Peyer's patch (tissue), 4 donors: Measurements from ENCODE around the gene LPAR2. TPM values are rescaled to one million over a fixed set of nuclear protein-coding genes. Genes with fewer than 3 reads are reported as not detected.

Source experiments
- DNase-seq, 3 donors: peaks; one replicate each; pipeline ENCODE4 v3.0.0-alpha.2; 2017 to 2019
- H3K27ac ChIP-seq, 4 donors: fragments of 200-600 bp; sonication (generic); one replicate each; pipeline ENCODE4 v1.5.1; 2016 to 2019
- H3K27me3 ChIP-seq, 2 donors: fragments of 200-600 bp; sonication (generic); one replicate each; pipeline ENCODE4 v1.5.1; 2019
- H3K36me3 ChIP-seq, 3 donors: fragments of 200-600 bp; sonication (generic); one replicate each; pipeline ENCODE4 v1.5.1; 2016 to 2019
- H3K4me1 ChIP-seq, 4 donors: fragments of 200-600 bp; sonication (generic); one replicate each; pipeline ENCODE4 v1.5.1; 2016 to 2019
- H3K4me3 ChIP-seq, 4 donors: fragments of 200-600 bp; sonication (generic); 1 replicate in 3 of 4; 2 replicates in 1 of 4; pipeline ENCODE4 v1.5.1; 2016 to 2019; ENCODE audit warnings: mild to moderate bottlenecking in 1 of 4
- H3K9me3 ChIP-seq, 4 donors: fragments of 200-600 bp; sonication (generic); one replicate each; pipeline ENCODE4 v1.5.1; 2016 to 2019; ENCODE audit warnings: mild to moderate bottlenecking in 1 of 4
- POLR2A ChIP-seq, 2 donors: fragments of 450-650 bp; IDR thresholded peaks; one replicate each; pipeline ENCODE4 v1.5.1; 2017; ENCODE audit warnings: antibody characterized with exemption in 2 of 2, mild to moderate bottlenecking in 2 of 2, moderate library complexity in 2 of 2
- total RNA-seq, 4 donors: library from RNA; depleted of rRNA; stranded (reverse); fragments of >200 nt; gene quantifications; one replicate each; pipeline ENCODE4 v1.1.0, GENCODE V29; 2016
- TF ChIP-seq, protein P1 (sequence below), 6 experiments: fragments of 450-650 bp in 4 of 6; fragments of 200-600 bp in 2 of 6; sonication (generic) in 1 of 6; IDR thresholded peaks; one replicate each; pipeline ENCODE4 v1.5.1; 2017 to 2019; ENCODE audit warnings: antibody characterized with exemption in 6 of 6, mild to moderate bottlenecking in 3 of 6, moderate library complexity in 1 of 6

Gene LPAR2
- total RNA-seq, 4 donors from 2014 or later: 14.9 to 44.2 (median 34.6) TPM

DNA sequence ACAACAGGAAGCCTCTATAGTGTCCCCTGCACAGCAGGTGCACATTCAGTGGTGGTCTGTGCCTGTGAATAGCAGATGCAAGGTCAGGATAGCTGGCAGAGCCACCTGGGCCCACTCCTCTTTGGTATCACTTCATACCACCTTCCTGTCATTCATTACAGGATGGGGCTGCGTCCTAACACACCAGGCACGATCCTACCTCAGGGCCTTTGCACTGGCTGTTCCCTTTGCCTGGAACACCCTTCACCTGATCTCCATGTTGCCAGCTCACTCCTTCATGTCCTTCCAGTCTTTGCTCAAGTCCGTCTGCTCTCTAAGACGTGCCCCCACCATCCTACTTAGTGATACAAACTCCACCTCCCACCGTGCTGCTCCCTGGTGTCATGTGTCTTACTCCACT is 4.6 kb upstream of the LPAR2 start:
- Histone ChIP-seq H3K4me3 (no peak overlapping the region), H3K9me3 (no peaks in the 10 kb centered on the region), H3K4me1 (peaks cover 0 to 6% (median under 1%) of the 10 kb centered on the region in 4 donors), H3K36me3 (peaks cover 0 to 45% (median 0%) of the 10 kb centered on the region in 3 donors), H3K27ac (no peak overlapping the region), H3K27me3 (no peaks in the 10 kb centered on the region)
- DNase-seq: no peak
- no peak for TF ChIP-seq POLR2A (IDR thresholded peaks at IDR 0.05)
- TF ChIP-seq, protein P1, sequence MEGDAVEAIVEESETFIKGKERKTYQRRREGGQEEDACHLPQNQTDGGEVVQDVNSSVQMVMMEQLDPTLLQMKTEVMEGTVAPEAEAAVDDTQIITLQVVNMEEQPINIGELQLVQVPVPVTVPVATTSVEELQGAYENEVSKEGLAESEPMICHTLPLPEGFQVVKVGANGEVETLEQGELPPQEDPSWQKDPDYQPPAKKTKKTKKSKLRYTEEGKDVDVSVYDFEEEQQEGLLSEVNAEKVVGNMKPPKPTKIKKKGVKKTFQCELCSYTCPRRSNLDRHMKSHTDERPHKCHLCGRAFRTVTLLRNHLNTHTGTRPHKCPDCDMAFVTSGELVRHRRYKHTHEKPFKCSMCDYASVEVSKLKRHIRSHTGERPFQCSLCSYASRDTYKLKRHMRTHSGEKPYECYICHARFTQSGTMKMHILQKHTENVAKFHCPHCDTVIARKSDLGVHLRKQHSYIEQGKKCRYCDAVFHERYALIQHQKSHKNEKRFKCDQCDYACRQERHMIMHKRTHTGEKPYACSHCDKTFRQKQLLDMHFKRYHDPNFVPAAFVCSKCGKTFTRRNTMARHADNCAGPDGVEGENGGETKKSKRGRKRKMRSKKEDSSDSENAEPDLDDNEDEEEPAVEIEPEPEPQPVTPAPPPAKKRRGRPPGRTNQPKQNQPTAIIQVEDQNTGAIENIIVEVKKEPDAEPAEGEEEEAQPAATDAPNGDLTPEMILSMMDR (IDR thresholded peaks at IDR 0.05): no peak

- no peaks in the 10 kb centered on the region for H3K9me3 ChIP-seq
- no peak overlapping the region for H3K4me3 ChIP-seq
- no peak overlapping the region for H3K27ac ChIP-seq
- peaks cover 0 to 32% (median 0%) of the 10 kb centered on the region in 3 donors for H3K36me3 ChIP-seq
- no peak for TF ChIP-seq POLR2A (IDR thresholded peaks at IDR 0.05)
- H3K27me3 ChIP-seq: no peaks in the 10 kb centered on the region
- DNase-seq: no peak
- H3K4me1 ChIP-seq: peaks cover 0 to 11% (median 3%) of the 10 kb centered on the region in 4 donors
Measured at GRCh38 chr19:19631346-19631745, 3.3 kb upstream of the LPAR2 start.

- Histone ChIP-seq H3K27ac (no peak overlapping the region), H3K9me3 (no peaks in the 10 kb centered on the region), H3K36me3 (peaks cover 0 to 24% (median 0%) of the 10 kb centered on the region in 3 donors), H3K27me3 (no peaks in the 10 kb centered on the region), H3K4me3 (no peak overlapping the region), H3K4me1 (peaks cover 0 to 11% (median 3%) of the 10 kb centered on the region in 4 donors)
- no peak for DNase-seq
- TF ChIP-seq, protein P1 (IDR thresholded peaks at IDR 0.05): no peak
- no peak for TF ChIP-seq POLR2A (IDR thresholded peaks at IDR 0.05)
Measured at GRCh38 chr19:19630426-19630825, 2.4 kb upstream of the LPAR2 start.

- Histone ChIP-seq H3K4me3 (no peak overlapping the region), H3K27ac (no peak overlapping the region), H3K27me3 (no peaks in the 10 kb centered on the region), H3K4me1 (peaks cover 0 to 11% (median 3%) of the 10 kb centered on the region in 4 donors), H3K36me3 (peaks cover 0 to 20% (median 0%) of the 10 kb centered on the region in 3 donors), H3K9me3 (no peaks in the 10 kb centered on the region)
- no peak for TF ChIP-seq POLR2A (IDR thresholded peaks at IDR 0.05)
- TF ChIP-seq, protein P1 (IDR thresholded peaks at IDR 0.05): no peak
- DNase-seq: no peak
Measured at GRCh38 chr19:19630062-19630414, 2.0 kb upstream of the LPAR2 start.

DNA sequence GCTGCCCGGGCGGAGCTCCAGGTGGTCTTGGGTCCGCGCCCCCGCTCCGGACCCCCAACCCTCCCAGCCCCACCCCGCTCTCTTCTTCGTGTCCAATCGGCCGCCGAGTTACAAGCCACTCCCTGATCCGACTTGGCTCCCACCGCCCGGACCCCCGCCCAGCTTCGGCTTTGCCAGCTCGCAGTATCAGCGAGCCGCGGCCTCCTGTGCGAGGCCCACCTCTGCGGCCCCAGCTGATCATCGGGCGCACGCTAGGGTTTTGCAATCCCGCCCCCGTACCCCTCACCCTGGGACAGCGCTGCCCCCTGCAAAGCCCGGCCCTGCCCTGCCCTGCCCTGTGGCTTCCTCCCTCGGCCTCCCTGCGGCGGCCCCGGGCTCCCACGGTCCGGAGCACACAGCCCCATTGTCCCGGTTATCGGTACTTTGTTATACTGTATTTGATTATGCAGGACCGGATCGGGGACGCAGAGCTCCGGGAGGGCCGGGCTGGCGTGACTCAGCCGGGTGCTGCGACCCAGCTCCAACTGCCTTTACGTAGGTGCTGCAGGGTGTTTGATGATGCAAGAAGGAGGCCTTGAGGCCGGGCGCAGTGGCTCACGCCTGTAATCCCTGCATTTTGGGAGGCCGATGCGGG is 598 bp upstream of the LPAR2 start:
- no peaks in the 10 kb centered on the region for H3K9me3 ChIP-seq
- TF ChIP-seq POLR2A (IDR thresholded peaks at IDR 0.05): peak; percentile 29 to 30
- TF ChIP-seq, protein P1 (IDR thresholded peaks at IDR 0.05): no peak
- H3K4me1 ChIP-seq: peaks cover 0 to 11% (median 3%) of the 10 kb centered on the region in 4 donors
- peak; percentile 40 to 78 (median 72) for DNase-seq
- peak overlapping the region; percentile 81 to 93 (median 86) for H3K27ac ChIP-seq
- H3K27me3 ChIP-seq: no peaks in the 10 kb centered on the region
- H3K4me3 ChIP-seq: peak overlapping the region; percentile 58 to 88 (median 78)
- H3K36me3 ChIP-seq: peaks cover 0 to 6% (median 0%) of the 10 kb centered on the region in 3 donors
